Hypothalamus (tissue), 51 donors: ENCODE data around the gene LDLRAD3.
A peak's percentile ranks its signal among the peaks of the same experiment; 100 is the strongest.
"Not testable (repeated sequence)": the region's sequence is repeated elsewhere in the genome, so short reads cannot be mapped to it uniquely, and the experiment has no call there.

Experiments
- DNase-seq, 51 donors: peaks; one replicate each; lab custom pipeline; 2025; lab: John Stamatoyannopoulos, UW

Gene LDLRAD3

DNA sequence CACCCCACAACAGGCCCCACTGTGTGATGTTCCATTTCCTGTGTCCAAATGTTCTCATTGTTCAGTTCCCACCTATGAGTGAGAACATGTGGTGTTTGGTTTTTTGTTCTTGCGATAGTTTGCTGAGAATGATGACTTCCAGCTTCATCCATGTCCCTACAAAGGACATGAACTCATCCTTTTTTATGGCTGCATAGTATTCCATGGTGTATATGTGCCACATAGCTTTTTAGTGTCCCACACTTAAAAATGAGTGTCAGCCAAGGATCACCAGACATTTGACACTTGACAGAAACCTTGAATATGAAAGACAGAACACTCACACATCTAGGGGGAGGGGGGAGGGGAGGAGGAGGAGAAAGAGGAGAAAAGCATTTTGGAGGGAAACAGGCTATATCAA, 245.9 kb downstream of the LDLRAD3 start:
- DNase-seq, result not testable (repeated sequence)

DNA sequence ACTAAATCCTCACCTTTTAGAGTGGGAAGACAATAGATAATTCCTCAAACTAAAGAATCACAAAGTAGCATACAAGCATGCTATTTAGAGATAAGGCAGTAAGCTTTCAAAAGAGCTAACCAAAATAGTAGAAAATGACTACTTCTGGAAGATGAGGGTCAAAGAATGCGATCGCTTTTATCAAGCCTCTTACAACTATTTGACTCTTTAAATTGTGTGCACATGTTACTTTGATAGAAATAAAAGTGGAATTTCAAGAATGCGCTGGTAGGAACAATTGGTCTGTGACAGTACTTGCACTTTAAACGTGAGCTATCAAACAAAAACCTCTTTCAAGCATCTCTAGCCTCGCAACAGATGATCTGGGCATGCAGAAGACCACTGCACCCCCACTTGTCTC, 248.1 kb downstream of the LDLRAD3 start:
- no peak for DNase-seq

DNA sequence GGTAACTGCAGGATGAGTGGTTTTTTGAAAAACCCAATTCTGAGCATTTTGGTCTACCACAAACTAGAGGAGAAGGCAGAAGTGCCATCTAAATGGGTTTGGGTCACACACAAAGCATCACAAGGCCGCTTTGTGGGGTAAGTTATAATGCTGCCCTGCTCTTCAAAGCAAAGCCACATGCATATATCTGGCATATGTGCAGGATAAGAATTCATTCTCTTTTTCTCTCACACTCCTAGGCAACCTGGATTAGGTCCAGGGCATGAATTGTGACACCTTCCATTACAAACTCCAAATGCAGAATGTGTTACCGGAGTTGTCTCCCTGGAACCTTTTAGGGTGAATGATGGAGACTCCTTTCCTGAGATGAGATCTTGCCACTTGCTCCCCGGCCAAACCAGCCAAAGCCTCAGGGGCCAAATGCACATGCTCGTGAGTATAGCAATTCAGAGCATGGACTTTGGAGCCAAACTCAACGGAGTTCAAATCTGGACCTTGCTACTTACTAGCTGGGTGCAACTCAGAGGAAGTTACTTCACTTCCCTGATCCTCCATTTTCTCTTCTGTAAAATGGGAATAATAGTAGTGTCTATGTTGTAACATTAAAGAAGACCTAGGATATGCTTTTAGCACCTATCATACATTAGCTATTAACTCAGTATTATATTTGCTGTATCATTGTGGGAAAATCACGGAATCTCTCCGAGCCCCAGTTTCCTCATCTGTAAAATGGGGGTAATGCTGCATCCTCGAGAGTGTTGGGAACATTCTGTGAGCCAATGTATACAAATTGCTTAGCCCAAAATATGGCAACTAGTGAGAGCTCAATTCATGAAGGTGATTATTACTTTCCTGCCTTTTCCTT, 248.8 kb downstream of the LDLRAD3 start:
- no peak for DNase-seq

DNA sequence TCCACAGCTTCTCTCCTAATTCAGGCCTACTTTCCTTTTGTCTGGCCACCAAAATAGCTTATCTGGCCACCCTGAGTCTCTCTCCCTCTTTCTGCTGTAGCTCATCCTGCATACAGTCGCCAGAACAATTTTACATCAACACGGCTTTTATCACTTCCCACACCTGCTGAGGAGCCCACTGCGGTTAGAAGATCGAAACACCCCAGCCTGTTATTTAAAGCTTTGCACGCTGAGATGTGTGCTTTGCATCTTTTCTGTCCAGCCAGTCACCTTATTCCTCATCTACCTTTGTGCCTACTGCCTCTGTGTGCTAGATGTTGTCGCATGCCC, 249.4 kb downstream of the LDLRAD3 start:
- DNase-seq, result no peak

DNA sequence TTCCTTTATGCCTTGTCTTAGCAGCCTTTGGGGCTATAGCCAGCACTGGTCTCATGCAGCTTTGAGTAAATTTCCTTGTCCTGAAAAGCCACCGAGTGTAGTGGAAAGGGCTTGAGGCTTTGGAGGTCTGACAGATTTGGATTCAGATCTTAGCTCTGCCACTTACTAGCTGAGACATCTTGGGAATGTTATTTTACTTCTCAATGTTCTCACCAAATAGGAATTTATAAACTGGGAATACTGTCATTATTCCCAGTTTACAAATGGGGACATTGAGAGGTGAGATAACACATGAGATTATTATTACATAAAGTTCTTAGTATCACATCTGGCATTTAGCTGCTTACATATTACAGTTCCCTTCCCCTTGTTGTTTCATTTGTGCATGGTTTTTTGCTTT, 249.9 kb downstream of the LDLRAD3 start:
- DNase-seq, result no peak

DNA sequence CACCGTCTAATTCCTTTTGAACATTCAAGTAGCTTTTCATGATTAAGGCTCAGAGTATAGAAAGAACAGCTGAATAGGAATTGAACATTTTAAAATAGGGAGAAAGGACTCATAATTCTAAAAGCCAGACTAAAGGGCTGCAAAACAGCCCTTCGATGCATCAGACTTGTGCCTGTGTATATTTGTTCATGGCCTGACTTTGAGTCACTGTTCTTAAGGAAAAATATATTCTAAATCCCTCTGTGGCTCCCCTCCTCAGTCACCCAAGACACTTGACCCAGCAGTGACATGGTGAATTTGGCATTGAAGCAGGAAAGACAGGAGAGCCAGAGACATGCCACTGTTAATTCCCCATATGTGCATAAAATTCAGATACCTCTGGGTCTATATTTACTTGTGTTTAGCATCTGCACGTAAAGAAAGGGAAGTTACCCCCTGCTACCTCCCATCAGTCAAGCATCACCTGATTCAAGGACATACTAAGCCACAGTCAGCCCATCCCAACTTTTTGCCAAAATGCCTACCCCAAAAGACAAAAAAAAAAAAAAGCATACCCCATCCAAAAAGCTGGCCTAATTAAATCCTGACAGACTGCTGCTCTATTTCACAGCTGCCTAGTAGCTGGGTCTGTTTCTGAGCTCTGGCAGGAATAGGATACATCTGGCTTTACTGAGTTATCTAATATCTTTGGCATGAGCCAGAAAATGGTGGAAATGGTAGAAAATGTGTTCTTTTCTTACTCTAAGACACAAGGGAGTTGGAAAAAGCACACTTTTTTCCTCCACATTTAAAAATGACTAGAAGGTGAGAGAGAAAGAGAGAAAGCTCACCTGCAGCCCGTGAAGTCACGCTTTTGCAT, 251.9 kb downstream of the LDLRAD3 start:
- DNase-seq, result no peak

DNA sequence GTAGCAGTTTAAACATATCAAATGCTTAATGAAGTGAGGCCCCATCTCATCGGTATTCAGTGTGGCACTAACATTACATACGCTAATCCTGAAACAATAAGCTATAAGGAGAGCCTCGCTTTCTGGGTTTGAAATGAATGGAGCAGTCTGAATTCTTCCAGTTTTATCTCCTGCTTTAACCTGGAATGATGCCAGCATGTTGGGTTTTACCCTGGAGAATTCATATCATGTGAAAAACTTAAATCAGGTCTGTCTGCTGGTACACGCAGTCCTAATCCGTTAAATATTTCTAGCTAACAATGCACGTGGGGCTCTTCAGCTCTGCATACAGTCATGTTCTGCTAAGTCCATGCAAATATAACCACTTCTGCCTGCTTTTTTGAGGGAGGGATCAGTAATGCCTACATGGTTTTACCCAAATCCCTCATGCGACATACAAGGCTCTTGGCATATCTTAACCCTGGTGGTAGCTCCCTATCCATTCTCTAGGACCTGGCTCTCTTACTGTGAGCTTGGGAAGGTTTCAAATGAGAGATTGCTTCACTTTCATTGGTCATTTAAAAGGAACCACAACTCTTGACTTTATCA, 252.6 kb downstream of the LDLRAD3 start:
- no peak for DNase-seq

DNA sequence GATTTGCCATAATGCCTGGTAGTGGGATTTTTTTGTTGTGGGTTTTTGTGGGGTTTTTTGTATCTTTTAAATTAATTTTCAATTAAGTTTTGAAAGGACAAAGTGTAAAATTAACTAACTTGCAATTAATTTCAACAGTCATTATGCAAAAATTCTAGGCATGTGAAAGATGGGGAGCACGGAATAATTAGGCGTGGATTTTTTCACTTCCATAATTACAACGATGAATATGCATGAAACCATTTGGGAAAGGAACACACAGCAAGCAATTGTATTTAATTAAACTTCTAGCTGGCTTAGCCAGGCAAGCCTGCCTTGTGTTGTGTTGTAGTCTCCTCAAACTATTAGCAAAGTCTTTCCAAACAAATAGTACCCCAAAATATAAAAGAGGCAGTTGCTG, 257.5 kb downstream of the LDLRAD3 start:
- DNase-seq, result no peak

DNA sequence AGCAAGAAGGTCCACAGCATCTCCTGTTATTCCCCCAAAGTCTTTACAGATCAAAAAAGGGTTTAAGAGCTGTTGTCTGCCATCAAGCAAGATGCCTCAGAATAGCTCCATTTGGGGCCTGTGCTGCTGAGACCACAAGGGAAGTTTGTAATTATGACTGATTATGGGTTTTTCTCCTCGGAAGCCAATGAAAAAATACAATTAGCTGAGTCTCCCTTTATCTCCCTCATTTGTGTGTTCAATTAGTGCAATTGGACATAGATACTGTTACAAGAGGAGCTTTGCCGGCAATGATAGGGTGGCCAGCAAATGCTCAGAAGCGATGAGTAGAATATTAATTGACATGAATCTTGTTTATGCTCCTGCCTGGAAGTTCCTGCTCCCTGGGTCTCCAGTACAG, 261.7 kb downstream of the LDLRAD3 start:
- DNase-seq, result no peak

DNA sequence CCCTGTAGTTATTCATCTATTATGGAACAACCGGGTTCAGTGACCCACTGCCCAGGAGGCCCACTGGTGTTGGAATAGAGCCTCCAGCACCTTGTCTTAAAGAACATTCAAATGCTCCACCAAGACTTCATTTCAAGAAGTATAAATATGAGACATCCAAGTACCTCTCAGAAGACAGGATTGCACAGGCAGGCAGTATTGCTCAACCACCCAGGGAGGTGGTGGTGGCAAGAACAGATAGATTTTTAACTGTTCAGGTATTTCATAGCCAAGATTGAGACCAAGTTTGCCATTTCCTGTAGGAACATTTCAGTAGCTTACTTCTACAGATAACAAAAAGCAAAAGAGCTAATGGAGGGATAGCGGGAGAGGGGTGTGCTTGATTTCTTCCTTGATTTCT, 266.7 kb downstream of the LDLRAD3 start:
- DNase-seq, result no peak

DNA sequence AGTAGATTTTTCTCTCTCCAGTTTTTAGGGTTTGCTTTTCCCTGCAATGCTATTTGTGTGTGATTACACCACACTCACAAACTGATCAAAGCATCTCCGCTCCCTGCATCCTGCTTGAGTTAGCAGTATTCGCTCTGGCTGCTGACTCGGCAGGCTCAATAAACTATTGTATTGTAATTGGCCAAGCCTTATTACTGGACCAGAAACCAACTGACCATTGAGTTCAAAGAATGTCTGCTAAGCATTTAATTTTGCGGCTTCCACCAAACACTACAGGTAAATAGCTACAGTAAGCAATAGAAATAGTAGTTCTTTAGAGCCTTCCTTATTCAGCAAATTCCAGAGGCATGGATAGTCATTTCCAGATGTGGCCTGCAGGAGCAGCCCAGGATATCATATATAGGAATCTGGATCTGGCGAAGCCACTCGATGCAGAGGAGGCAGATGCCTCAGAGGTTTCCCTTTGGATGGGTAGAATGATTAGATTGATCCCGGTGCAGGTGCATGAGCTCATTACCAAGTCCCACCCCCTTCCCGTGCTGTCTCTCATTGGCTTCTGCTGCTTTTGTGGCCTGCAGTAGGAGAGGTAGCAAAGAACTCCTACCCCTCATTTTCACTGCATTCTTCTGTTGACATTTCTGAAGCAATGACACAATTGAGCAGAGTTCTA, 268.0 kb downstream of the LDLRAD3 start:
- DNase-seq, result peak in 7 of 51 donors; percentile 1 to 20 (median 5)

DNA sequence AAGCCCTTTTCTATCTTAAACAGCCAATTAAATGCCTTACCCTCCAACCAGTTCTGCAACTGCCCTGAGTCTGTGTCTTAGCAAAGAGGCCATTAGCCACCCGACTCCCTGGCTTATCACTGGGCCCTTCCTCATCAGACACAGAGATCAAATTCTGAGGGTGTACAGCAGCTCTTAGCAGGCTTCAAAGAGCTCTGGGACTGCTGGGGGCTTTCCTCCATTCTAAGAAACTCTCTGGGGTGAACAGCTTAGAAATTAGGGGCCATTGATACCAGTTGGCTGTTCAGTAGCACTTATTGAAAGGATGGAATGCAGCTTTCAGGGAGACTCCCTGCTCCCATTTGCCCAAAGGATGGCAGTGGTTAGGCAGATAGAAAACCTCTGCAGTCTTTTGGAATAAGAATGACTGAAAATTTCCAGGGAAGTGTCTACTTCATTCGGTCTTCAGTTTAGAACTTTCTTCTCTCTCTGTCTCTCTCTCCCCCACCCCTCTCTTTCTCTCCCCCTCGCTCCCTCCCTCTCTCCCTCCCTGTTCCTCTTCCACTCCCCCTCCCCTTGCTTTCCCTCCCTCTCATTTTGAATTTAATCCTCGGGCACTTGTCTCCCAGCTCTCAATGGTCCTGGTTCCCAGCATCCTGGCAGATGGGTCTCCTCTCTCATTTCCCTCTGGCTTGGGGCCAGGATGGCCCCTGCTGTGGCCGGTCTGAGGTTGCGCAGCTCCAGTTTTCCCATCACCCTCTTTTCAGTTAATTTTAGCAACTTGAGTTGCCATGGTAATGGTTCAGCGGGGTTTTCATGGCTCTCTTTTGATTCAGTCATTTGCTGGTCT, 268.9 kb downstream of the LDLRAD3 start:
- peak in 38 of 51 donors; percentile 5 to 77 (median 42) for DNase-seq

DNA sequence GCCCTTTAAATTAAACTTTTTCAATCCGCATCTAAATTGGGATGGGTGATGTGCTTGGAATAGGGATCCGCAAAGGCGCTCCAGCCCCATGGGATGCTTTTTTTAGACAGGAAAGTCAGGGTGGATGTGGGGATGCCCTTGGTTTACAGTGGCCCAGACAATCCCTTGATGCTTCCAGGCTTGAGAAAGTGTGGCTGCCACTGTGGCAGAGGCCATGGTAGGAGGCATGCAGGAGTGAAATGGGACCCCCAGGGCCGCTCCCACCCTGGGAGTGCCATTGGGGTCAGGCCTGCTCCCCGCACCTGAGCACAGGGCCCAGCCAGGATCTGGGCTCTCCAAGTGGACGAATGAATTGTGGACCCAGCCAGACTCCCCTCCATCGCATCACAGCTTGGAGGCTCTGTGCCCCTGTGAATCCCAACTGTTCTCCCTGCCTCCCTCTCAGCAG, 269.6 kb downstream of the LDLRAD3 start:
- peak in 3 of 51 donors; percentile 19 to 44 (median 33) for DNase-seq

DNA sequence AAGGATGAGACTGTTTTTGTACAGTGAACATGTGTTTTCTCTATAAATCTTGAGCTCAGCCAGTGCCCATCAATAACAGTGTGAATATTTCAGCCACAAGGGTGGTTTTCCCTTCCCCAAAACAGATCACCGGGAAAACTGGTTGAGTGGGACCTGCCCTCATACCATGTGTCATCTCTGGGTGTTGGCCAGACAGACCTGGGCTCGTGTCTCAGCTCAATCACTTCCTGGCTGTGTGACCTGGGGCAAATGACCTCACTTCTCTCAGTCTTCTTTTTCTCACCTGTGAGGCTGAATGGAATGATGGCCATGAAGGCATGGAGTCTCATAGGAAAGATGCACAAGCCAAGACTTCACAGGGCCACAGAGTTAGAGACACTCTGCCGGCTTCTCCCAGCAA, 270.6 kb downstream of the LDLRAD3 start:
- no peak for DNase-seq

DNA sequence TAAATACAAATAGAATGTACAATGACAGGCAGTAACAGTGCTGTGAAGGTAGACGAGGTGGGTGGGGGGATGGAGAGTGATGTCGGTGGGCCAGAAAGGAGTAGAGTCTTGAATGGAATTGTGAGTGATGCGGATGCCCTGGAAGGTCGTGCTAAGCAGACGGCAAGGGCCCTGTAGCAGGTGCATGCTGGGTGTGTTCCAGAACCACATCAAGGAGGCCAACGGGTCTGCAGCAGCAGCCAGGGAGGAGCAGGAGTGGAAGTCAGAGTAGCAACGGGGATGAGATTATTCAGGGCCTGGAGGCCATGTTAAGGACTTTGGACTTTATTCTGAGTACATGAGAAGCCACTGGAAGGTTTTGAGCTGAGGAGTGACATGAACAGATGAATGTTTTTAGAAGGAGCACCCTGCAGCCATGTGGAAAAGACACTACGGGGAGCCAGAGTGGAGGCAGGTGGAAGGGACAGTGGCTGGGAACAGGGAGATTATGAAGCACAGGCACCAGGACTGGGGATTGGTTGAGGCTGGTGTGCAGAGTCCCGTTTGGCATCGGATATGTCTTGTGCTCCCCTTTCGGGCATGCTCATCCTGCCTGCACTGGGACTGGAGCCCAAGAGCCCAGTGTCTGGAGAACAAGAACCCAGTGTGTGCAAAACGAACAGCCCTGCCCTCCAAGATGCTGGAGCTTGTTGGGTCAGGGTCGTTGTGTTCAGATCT, 271.3 kb downstream of the LDLRAD3 start:
- peak in 22 of 51 donors; percentile 3 to 61 (median 25) for DNase-seq

DNA sequence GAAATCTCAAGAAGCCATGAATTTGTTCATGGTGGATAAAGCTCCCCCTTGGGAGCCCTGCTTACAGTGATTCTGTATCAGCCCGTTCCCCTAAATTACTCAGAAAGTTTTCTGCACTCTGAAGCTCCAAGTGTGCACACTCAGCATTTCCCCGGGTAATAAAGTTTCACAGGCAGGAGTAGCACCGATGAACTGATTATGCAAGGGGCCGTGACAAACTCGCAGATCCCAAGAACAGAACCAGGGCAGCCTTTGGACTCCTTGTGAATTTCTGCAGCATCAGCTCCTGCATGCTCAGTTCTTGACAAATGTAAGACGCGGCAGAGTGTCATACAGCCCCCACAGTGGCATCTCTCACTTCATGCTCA, 271.8 kb downstream of the LDLRAD3 start:
- DNase-seq, result no peak

DNA sequence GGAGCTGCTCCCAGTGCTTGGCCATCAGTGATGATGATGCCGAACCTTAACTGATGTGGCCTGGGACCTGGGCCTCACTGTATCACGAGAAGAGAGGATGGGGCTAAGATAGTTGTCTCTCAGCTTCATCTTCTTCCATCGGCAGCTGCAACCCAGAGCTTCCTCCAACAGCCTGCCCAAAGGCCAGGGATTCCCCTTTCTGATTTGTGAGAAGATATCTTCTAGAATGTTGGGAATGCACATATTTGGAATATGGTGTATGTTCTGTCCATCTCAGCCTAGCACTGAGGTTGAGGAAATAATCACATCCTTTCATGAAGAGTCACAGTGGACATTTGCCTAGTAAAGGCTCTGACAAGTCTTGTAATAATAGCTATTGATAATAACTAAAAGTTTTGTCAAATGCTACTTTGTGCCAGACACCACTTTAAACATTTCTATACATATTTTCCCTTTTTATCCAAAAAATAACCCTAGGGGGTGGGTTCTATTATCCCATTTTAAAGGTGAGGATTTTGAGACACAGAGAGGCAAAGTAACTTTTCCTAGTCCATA, 272.3 kb downstream of the LDLRAD3 start:
- DNase-seq, result no peak

DNA sequence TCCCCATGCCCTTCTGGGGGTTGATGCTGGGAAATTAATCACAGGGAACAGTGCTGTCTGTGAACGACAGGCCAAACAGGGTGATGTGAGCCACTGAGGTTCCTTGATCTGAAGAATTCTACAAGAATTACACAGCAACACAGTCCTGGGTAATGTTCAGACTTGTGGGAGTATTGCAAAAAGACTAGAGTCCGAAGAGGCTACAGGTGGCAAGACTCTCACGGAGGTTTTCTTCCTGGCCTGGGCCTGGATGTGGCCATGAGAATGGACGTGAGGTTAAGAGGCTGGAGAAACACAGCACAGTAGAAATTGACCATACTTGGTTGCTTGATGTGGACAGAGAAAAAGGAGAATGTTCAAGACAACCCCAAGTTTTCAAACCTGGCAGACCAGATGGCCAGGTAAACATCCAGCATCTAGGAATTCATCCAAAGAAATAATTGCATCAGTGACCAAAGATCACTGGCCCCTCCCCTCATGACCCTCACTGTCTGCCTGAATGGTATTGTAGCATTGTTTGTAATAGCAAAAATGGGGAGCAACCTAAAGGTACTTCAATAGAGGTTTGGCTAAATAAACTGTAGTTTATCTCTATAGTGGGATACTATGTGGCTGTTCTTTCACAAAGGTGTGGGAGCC, 274.5 kb downstream of the LDLRAD3 start:
- no peak for DNase-seq

DNA sequence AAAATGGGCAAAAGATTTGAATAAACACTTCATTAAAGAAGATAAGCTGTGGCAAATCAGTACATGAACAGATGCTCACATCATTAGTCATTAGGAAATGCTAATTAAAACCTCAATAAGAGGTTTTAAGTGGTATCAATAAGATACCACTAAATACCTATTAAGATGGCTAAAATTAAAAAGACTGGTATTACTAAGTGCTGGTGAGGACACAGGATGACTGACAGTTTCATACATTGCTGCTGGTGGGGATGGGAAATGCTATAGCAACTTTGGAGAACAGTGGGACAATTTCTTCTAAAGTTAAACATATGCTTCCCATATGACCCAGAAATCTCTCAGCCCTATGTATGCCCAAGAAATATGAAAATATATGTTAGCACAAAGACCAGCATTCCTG, 276.1 kb downstream of the LDLRAD3 start:
- no peak for DNase-seq
